Endothelial cell of umbilical vein (primary cell): Measurements from ENCODE around the gene PRR5L. TPM values are rescaled to one million over a fixed set of nuclear protein-coding genes. Genes with fewer than 3 reads are reported as not detected.

Experiments used
- BruUV-seq: library from RNA; stranded (reverse); fragments of 400-500 nt; replicated peaks from 2 replicates; lab custom pipeline; 2021; lab: Mats Ljungman, UMichigan
- CTCF ChIA-PET: fragments of 300-600, 350-600 bp; sonication (Branson Sonifier 250); formaldehyde crosslinking; loops from one replicate; lab custom pipeline; 2021; ENCODE audit warnings: antibody characterized with exemption, inconsistent platforms; lab: Charles Lee
- POLR2A ChIA-PET: fragments of 300-600, 350-600 bp; sonication (Branson Sonifier 250); formaldehyde crosslinking; loops from one replicate; lab custom pipeline; 2021; ENCODE audit warnings: antibody characterized with exemption, inconsistent platforms; lab: Charles Lee
- DNase-seq: peaks from one replicate; pipeline ENCODE4 v3.0.0-alpha.2; 2011; ENCODE audit warnings: low read depth, low spot score
- FAIRE-seq: peaks from 2 replicates; lab custom pipeline; 2011; peaks lifted over from hg19 to GRCh38; lab: Jason Lieb, UNC
- H2AFZ ChIP-seq: 2 replicates; pipeline ENCODE4 v1.6.0; 2012; ENCODE audit warnings: low read depth, low read length, control low read depth, inconsistent platforms
- H3K27ac ChIP-seq: 2 replicates; pipeline ENCODE4 v1.5.1; 2011; ENCODE audit warnings: low read depth, mild to moderate bottlenecking, control low read depth, low read length, moderate library complexity; ENCODE audit not compliant: insufficient read depth
- H3K27me3 ChIP-seq, 2 experiments: 2 replicates each; pipeline versions ENCODE4 v1.6.0 to v1.6.1; 2011; ENCODE audit warnings: low read length in 2 of 2, mixed read lengths in 1 of 2; ENCODE audit not compliant: control insufficient read depth in 2 of 2, insufficient read depth in 2 of 2
- H3K36me3 ChIP-seq, 2 experiments: 2 replicates in 1 of 2; 3 replicates in 1 of 2; pipeline ENCODE4 v1.5.1; 2011; ENCODE audit warnings: low read length in 2 of 2, mild to moderate bottlenecking in 1 of 2, moderate library complexity in 1 of 2; ENCODE audit not compliant: control insufficient read depth in 2 of 2, insufficient read depth in 2 of 2; ENCODE audit errors: extremely low read depth in 1 of 2
- H3K4me1 ChIP-seq: 3 replicates; pipeline ENCODE4 v1.5.1; 2011; ENCODE audit warnings: mild to moderate bottlenecking, low read length; ENCODE audit not compliant: control insufficient read depth, insufficient read depth; ENCODE audit errors: extremely low read depth
- H3K4me2 ChIP-seq: 2 replicates; pipeline ENCODE4 v1.6.1; 2011; ENCODE audit warnings: low read length, control low read depth, mixed read lengths; ENCODE audit not compliant: insufficient read depth
- H3K4me3 ChIP-seq, 3 experiments: fragments of 200-600 bp in 1 of 3; sonication (generic), shearing (Covaris generic) in 1 of 3; replicated peaks in 1 of 3; 2 replicates each; pipeline ENCODE4 v1.5.1; 2011 to 2016; ENCODE audit warnings: control low read depth in 3 of 3, low read length in 3 of 3, mild to moderate bottlenecking in 2 of 3, inconsistent platforms in 1 of 3, low read depth in 1 of 3, moderate library complexity in 1 of 3; ENCODE audit not compliant: insufficient read depth in 1 of 3
- H3K79me2 ChIP-seq: 2 replicates; pipeline ENCODE4 v1.6.0; 2012; ENCODE audit warnings: low read length, inconsistent platforms; ENCODE audit not compliant: control insufficient read depth, insufficient read depth
- H3K9ac ChIP-seq: replicated peaks from 2 replicates; pipeline ENCODE3; 2011; ENCODE audit warnings: low read length, control low read depth; ENCODE audit not compliant: insufficient read depth; ENCODE audit errors: extremely low read depth
- H3K9me1 ChIP-seq: replicated peaks from 3 replicates; pipeline ENCODE4 v1.6.0; 2011; ENCODE audit warnings: mild to moderate bottlenecking, low read length; ENCODE audit not compliant: control insufficient read depth, insufficient read depth; ENCODE audit errors: extremely low read depth
- H3K9me3 ChIP-seq: replicated peaks from 2 replicates; pipeline ENCODE4 v1.5.1; 2012; ENCODE audit warnings: low read length, inconsistent platforms; ENCODE audit not compliant: control insufficient read depth, insufficient read depth
- H4K20me1 ChIP-seq: replicated peaks from 2 replicates; pipeline ENCODE3; 2011; ENCODE audit warnings: mild to moderate bottlenecking, low read length; ENCODE audit not compliant: control insufficient read depth, insufficient read depth; ENCODE audit errors: extremely low read depth
- EZH2 ChIP-seq: IDR thresholded peaks from 2 replicates; pipeline ENCODE4 v1.6.1; 2012; ENCODE audit warnings: borderline replicate concordance, low read depth, mild to moderate bottlenecking, moderate library complexity, low read length, inconsistent platforms; ENCODE audit not compliant: severe bottlenecking
- FOS ChIP-seq: IDR thresholded peaks from 2 replicates; pipeline ENCODE4 v1.6.1; 2011; ENCODE audit warnings: mild to moderate bottlenecking, low read length, moderate library complexity, borderline replicate concordance; ENCODE audit not compliant: insufficient read depth
- GATA2 ChIP-seq: IDR thresholded peaks from 2 replicates; pipeline ENCODE4 v1.7.0; 2011; ENCODE audit warnings: low read depth, mild to moderate bottlenecking, moderate library complexity, mixed read lengths, low read length; ENCODE audit not compliant: insufficient read length, insufficient read depth
- JUN ChIP-seq: IDR thresholded peaks from 2 replicates; pipeline ENCODE4 v1.6.1; 2011; ENCODE audit warnings: borderline replicate concordance, low read depth; ENCODE audit not compliant: insufficient read length, insufficient read depth
- MYC ChIP-seq: IDR thresholded peaks from one replicate; pipeline ENCODE4 v1.6.1; 2011; ENCODE audit warnings: mild to moderate bottlenecking, low read depth, low read length
- POLR2A ChIP-seq: IDR thresholded peaks from 2 replicates; pipeline ENCODE4 v1.6.1; 2012; ENCODE audit warnings: low read depth, mild to moderate bottlenecking, control low read depth, low read length
- POLR2AphosphoS5 ChIP-seq: IDR thresholded peaks from 2 replicates; pipeline ENCODE4 v1.6.1; 2012; ENCODE audit warnings: low read depth, mild to moderate bottlenecking, control low read depth, low read length, moderate library complexity; ENCODE audit not compliant: insufficient read depth
- dilution Hi-C: fragments of 300-500 bp; cut with MboI; formaldehyde crosslinking; loops from one replicate; pipeline ENCODE4 v1.15.0; 2019; ENCODE audit warnings: low sequenced_read_pairs; ENCODE audit not compliant: extremely low pct_ligation_motif_present
- intact Hi-C: fragments of 100-400 bp; cut with micrococcal nuclease; formaldehyde crosslinking; loops from one replicate; pipeline ENCODE4 v1.10.0; 2022
- polyA plus RNA-seq, 4 experiments: library from polyadenylated mRNA; depleted of rRNA in 3 of 4; stranded (reverse) in 3 of 4; unstranded in 1 of 4; fragments of >200 nt; gene quantifications; 2 replicates each; pipeline versions ENCODE4 v1.2.1 to v1.2.3, GENCODE V29; 2011 to 2012; ENCODE audit warnings: missing spikeins in 1 of 4
- total RNA-seq: library from RNA; stranded (reverse); gene quantifications from 2 replicates; pipeline ENCODE4 v1.2.3, GENCODE V29; 2021
- TF ChIP-seq, protein P1 (sequence below), 2 donors: IDR thresholded peaks; 1 replicate in 1 of 2; 2 replicates in 1 of 2; pipeline ENCODE4 v1.5.1; 2011; ENCODE audit warnings: low read length in 2 of 2, mild to moderate bottlenecking in 2 of 2, moderate library complexity in 2 of 2, control low read depth in 1 of 2, inconsistent platforms in 1 of 2, low read depth in 1 of 2; ENCODE audit not compliant: insufficient read depth in 1 of 2; ENCODE audit errors: extremely low read depth in 1 of 2
- TF ChIP-seq, protein P2 (sequence below): IDR thresholded peaks from 2 replicates; pipeline ENCODE4 v1.6.1; 2011; ENCODE audit not compliant: insufficient read depth, insufficient read length

PRR5L gene
- total and polyA plus RNA-seq, 2 donors (not counting 3 experiments of a cell fraction or from before 2014, with no cell fraction given), result 2.5 to 6.1 TPM

DNA sequence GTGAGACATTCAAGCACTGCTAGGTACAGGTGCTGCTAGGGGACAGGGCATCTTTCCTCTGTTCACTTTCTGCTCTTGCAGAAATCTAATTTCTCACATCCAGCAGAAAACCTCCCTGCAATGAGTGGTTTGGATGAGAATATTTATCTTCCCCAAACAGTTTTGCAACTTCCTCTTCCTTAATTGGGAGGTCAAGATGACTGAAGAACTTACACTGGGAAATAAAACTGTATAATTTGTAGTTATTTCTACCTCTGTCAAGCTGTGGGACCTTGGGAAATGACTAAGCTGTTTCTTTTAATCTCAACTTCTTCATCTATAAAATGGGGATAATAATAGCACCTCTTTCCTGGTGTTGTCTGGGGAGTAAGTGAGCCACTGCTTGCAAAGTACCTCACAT is 69.8 kb downstream of the PRR5L start:
- H3K36me3 ChIP-seq, result no peaks in the 10 kb centered on the region
- H3K9me1 ChIP-seq, result no peaks in the 10 kb centered on the region
- H3K9me3 ChIP-seq, result no peaks in the 10 kb centered on the region
- no peak overlapping the region for H3K27ac ChIP-seq
- H4K20me1 ChIP-seq, result no peaks in the 10 kb centered on the region
- H3K79me2 ChIP-seq, result no peaks in the 10 kb centered on the region
- TF ChIP-seq EZH2, result no peak
- no peak for TF ChIP-seq JUN
- BruUV-seq, result no TSS peak
- ChIA-PET POLR2A (no interaction called here), CTCF (interaction anchor here (1.6 kb wide), 1 partner anchor 9 kb away, joined by 3 read pairs; no protein-coding TSS in a partner anchor)
- intact Hi-C loops (no loop called here), dilution Hi-C loops (no loop called here)
- H2AFZ ChIP-seq, result no peak overlapping the region
- peaks cover 2 to 5% of the 10 kb centered on the region in 2 experiments for H3K27me3 ChIP-seq
- H3K9ac ChIP-seq, result no peak overlapping the region
- DNase-seq (no peak), FAIRE-seq (no peak)
- H3K4me2 ChIP-seq, result no peak overlapping the region
- no peak overlapping the region for H3K4me3 ChIP-seq
- peaks cover 16% of the 10 kb centered on the region for H3K4me1 ChIP-seq

DNA sequence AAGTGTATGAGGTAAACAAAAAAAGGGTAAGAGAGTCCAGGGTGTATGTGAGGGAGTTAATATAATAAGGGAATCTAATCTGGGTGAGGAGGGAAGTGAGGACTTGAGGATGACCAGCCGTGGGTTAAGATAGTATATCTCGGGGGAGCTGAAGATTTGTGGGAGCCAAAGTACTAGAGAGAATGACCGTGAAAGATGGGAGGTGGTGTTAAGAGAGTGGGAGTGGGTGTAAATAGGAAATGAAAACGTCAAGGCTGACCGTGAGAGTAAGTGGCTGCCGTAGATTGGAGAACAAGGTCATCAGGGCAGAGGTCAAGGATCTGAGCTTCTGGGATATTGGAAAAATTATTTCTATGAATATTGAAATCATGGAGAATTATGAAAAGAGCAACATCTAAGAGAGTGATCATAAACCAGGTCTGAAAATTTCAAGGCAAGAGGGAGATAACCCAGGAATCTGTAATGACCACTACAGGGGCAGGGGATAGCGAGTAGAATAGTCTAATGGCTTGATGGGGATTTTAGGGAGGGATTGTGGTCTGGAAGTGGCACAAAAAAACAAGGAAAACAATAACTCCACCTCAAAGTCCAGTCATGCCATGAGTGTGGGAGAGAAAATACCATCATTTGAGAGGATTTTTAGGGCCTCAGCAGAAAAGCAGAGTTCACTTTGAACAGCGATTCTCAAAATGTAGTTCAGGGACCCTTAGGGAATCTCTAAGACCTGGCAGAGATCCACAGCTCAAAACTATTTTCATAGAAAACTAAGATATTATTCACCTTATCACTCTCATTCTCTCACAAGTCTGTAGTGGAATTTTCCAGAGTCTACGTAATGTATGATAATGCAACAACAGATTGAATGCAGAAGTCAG is 72.0 kb downstream of the PRR5L start:
- POLR2A ChIA-PET, result no interaction called here
- CTCF ChIA-PET, result interaction anchor here (0.6 kb wide), 1 partner anchor 9 kb away, joined by 3 read pairs; no protein-coding TSS in a partner anchor
- Histone ChIP-seq H3K27me3 (peaks cover 5 to 7% of the 10 kb centered on the region in 2 experiments), H2AFZ (no peak overlapping the region), H3K9me1 (no peaks in the 10 kb centered on the region), H3K36me3 (no peaks in the 10 kb centered on the region), H3K27ac (no peak overlapping the region), H3K4me3 (no peak overlapping the region), H3K9me3 (no peaks in the 10 kb centered on the region), H3K4me2 (no peak overlapping the region), H3K4me1 (peaks cover 13% of the 10 kb centered on the region), H3K79me2 (no peaks in the 10 kb centered on the region), H4K20me1 (no peaks in the 10 kb centered on the region), H3K9ac (no peak overlapping the region)
- intact Hi-C loops, result no loop called here
- TF ChIP-seq, protein P1, sequence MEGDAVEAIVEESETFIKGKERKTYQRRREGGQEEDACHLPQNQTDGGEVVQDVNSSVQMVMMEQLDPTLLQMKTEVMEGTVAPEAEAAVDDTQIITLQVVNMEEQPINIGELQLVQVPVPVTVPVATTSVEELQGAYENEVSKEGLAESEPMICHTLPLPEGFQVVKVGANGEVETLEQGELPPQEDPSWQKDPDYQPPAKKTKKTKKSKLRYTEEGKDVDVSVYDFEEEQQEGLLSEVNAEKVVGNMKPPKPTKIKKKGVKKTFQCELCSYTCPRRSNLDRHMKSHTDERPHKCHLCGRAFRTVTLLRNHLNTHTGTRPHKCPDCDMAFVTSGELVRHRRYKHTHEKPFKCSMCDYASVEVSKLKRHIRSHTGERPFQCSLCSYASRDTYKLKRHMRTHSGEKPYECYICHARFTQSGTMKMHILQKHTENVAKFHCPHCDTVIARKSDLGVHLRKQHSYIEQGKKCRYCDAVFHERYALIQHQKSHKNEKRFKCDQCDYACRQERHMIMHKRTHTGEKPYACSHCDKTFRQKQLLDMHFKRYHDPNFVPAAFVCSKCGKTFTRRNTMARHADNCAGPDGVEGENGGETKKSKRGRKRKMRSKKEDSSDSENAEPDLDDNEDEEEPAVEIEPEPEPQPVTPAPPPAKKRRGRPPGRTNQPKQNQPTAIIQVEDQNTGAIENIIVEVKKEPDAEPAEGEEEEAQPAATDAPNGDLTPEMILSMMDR (IDR thresholded peaks at IDR 0.05; ENCODE audit: extremely low read depth in 1 of 2, insufficient read depth in 1 of 2, low read depth in 1 of 2, low read length in 2 of 2), result no peak
- TF ChIP-seq, protein P2, sequence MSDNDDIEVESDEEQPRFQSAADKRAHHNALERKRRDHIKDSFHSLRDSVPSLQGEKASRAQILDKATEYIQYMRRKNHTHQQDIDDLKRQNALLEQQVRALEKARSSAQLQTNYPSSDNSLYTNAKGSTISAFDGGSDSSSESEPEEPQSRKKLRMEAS, result no peak
- TF ChIP-seq JUN, result no peak
- TF ChIP-seq FOS, result no peak
- no peak for TF ChIP-seq MYC
- no peak for TF ChIP-seq EZH2
- no peak for TF ChIP-seq POLR2A
- no peak for TF ChIP-seq POLR2AphosphoS5
- TF ChIP-seq GATA2, result no peak
- DNase-seq (no peak), FAIRE-seq (no peak)
- dilution Hi-C loops, result no loop called here
- no TSS peak for BruUV-seq
